Coronary artery (tissue), 2 donors: ENCODE data around the gene IL9R.
"Not testable (repeated sequence)": the region's sequence is repeated elsewhere in the genome, so short reads cannot be mapped to it uniquely, and the experiment has no call there.

Source experiments
- DNase-seq: peaks from one replicate; pipeline ENCODE4 v3.0.0-alpha.2; 2017; ENCODE audit warnings: low spot score
- H3K27ac ChIP-seq, 2 donors: fragments of 200-600 bp; sonication (generic); one replicate each; pipeline ENCODE4 v1.5.1; 2016 to 2019
- H3K4me3 ChIP-seq: fragments of 200-600 bp; sonication (generic); 2 replicates; pipeline ENCODE4 v1.5.1; 2016; ENCODE audit warnings: mild to moderate bottlenecking, moderate library complexity
- CTCF ChIP-seq: fragments of 200-600 bp; sonication (generic); IDR thresholded peaks from one replicate; pipeline ENCODE4 v1.5.1; 2019; ENCODE audit warnings: antibody characterized with exemption

Gene IL9R

DNA sequence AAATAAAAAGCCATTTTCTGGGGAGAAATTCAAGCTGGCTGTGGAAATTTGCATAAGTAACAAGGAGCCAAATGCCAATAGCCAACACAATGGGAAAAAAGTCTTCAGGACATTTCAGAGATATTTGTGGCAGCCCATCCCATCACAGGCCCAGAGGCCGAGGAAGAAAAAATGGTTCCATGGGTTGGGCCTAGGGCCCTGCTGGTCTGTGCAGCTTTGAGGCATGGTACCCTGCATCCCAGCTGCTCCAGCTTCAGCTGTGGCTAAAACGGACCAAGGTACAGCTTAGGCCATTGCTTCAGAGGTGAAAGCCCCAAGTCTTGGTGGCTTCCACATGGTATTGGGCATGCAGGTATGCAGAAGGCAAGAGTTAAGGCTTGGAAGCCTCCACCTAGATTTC, 14.2 kb upstream of the IL9R start:
- Histone ChIP-seq H3K27ac (no peak overlapping the region), H3K4me3 (no peak overlapping the region)
- DNase-seq = no peak
- no peak for TF ChIP-seq CTCF

- Histone ChIP-seq H3K27ac (no peak overlapping the region), H3K4me3 (no peak overlapping the region)
- DNase-seq = no peak
- TF ChIP-seq CTCF = no peak
These were observed 12.3 kb upstream of the IL9R start for GRCh38 chrX:155985208-155985607.

DNA sequence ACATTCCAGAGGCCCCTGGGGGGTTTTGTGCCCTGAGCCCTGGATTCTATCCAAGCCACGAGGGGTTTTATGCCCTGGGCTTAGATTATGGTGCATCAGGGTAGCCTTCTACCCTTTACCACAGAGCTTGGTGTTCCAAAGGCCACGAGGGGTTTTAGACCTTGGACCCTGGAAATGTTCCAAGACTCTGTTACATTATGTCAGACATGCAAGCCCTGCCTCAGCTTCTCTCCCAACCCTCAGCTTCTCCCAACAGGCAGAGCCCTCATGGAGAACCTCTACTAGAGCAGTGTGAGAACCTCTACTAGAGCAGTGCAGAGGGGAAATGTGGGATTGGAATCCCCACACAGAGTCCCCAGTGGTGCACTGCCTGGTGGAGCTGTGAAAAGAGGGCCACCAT, 10.5 kb upstream of the IL9R start:
- DNase-seq, H3K4me3 ChIP-seq, H3K27ac ChIP-seq: not testable (repeated sequence)

DNA sequence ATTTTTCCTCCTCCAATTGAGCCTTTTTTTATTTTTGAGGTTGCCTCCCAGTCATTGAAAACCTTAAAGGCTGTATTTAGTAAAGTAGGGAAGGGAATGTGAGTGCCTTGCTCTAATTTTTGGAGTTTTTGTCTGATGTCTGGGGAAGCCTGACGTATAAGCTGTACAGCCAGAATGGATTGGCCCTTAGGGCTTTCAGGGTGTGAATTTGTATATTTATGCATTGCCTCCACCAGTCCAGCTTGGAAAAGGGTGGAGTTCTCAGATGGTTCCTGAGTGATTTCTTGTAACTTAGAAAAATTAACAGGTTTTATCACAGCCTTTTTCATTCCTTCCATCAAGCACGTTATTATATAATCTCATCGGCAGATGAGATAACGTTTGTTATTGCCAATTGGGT, 8.6 kb upstream of the IL9R start:
- no peak for TF ChIP-seq CTCF
- H3K27ac ChIP-seq = no peak overlapping the region
- no peak for DNase-seq

GRCh38 chrX:155993421-155993820, 4.1 kb upstream of the IL9R start:
- DNase-seq = no peak
- Histone ChIP-seq H3K27ac (no peak overlapping the region), H3K4me3 (no peak overlapping the region)
- no peak for TF ChIP-seq CTCF

More for the DNA sequence above, 8.6 kb upstream of the IL9R start:
- H3K4me3 ChIP-seq = no peak overlapping the region

GRCh38 chrX:155995321-155995875, 2.1 kb upstream of the IL9R start:
- no peak overlapping the region for H3K27ac ChIP-seq
- TF ChIP-seq CTCF = no peak
- H3K4me3 ChIP-seq = no peak overlapping the region
- no peak for DNase-seq

- H3K4me3 ChIP-seq = no peak overlapping the region
- no peak for DNase-seq
- TF ChIP-seq CTCF = no peak
- no peak overlapping the region for H3K27ac ChIP-seq
These were observed 620 bp downstream of the IL9R start for GRCh38 chrX:155998116-155998515.
